ENCODE data around the gene UNC80. TPM values are rescaled to one million over a fixed set of nuclear protein-coding genes. Genes with fewer than 3 reads are reported as not detected.

Gene UNC80
- total and polyA plus RNA-seq, 2 of the 13 experiments (the other 11 are each of a cell fraction or from before 2014, with no cell fraction given) = not detected

DNA sequence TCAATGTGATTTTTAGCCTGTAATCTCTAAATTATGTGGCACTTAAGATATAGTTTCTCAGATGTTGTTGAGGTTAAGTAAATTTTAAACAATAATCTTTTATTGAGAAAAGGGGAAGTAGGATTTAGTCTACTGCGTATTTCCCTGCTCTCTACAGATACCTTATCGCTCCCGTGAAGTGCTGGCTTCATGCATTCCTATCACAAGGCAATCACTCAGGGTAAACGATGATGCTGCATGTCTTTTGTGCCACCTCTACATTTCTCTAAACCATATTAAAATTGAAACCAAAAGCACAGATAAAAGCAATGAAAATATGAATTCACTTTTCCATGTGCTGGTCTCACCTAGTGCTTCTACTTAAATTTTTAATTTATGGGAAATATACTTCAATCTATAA lies 216.4 kb downstream of the UNC80 start:
- intact Hi-C loops (cut with micrococcal nuclease; ENCODE audit: unreplicated experiment) = no loop called here
- in situ Hi-C loops (cut with HindIII; ENCODE audit: extremely low pct_ligation_motif_present, low pct_unique_long_range_greater_than_20kb) = no loop called here

More for the DNA sequence above, 216.4 kb downstream of the UNC80 start:
- Histone ChIP-seq H2AFZ (ENCODE audit: low read length) (no peak overlapping the region), H3K36me3 (replicated peaks in 1 of 2; ENCODE audit: control insufficient read depth in 1 of 2, insufficient read depth in 2 of 2, low read length in 2 of 2) (no peaks in the 10 kb centered on the region), H3K4me1 (ENCODE audit: insufficient read depth, low read length) (no peaks in the 10 kb centered on the region), H3K27ac (ENCODE audit: extremely low read length, insufficient read depth, low read length) (no peak overlapping the region), H3K79me2 (ENCODE audit: insufficient read depth, low read length) (no peaks in the 10 kb centered on the region), H3K4me3 (replicated peaks in 1 of 3; ENCODE audit: insufficient read depth in 1 of 3, low read depth in 2 of 3, low read length in 3 of 3) (no peak overlapping the region), H3K9me3 (ENCODE audit: low read length) (no peaks in the 10 kb centered on the region), H3K4me2 (ENCODE audit: low read depth, low read length) (no peak overlapping the region), H3K9ac (ENCODE audit: insufficient read depth, low read depth, low read length) (no peak overlapping the region), H4K20me1 (ENCODE audit: insufficient read depth, low read length) (no peaks in the 10 kb centered on the region), H3K27me3 (ENCODE audit: control insufficient read depth in 1 of 2, insufficient read depth in 2 of 2, low read length in 2 of 2) (peaks cover 0 to 5% of the 10 kb centered on the region in 2 experiments; a peak in 2 of 5 replicates)
- no peak for ATAC-seq
- POLR2A ChIA-PET = no interaction called here
- BruUV-seq (replicated peaks) = no TSS peak
- CTCF ChIA-PET (ENCODE audit: low intra/inter-chr PET ratio, low total read pairs) = no interaction called here
- FAIRE-seq = no peak
- 16% methylated on average over 4 of the region's 4 CpGs for WGBS (ENCODE audit: low lambda C conversion rate)
- TF ChIP-seq, protein P1, sequence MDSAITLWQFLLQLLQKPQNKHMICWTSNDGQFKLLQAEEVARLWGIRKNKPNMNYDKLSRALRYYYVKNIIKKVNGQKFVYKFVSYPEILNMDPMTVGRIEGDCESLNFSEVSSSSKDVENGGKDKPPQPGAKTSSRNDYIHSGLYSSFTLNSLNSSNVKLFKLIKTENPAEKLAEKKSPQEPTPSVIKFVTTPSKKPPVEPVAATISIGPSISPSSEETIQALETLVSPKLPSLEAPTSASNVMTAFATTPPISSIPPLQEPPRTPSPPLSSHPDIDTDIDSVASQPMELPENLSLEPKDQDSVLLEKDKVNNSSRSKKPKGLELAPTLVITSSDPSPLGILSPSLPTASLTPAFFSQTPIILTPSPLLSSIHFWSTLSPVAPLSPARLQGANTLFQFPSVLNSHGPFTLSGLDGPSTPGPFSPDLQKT (CRISPR knock-in tag; IDR thresholded peaks at IDR 0.05; ENCODE audit: borderline replicate concordance) = no peak
- TF ChIP-seq EZH2 (conservative IDR thresholded peaks at IDR 0.05; ENCODE audit: low read depth, low read length) = no peak
- no peak for TF ChIP-seq HMG20A (CRISPR knock-in tag; IDR thresholded peaks at IDR 0.05; ENCODE audit: borderline replicate concordance)
- no peak for TF ChIP-seq ZNF232 (CRISPR knock-in tag; IDR thresholded peaks at IDR 0.05; ENCODE audit: borderline replicate concordance)
- no peak for TF ChIP-seq MBNL3 (CRISPR knock-in tag; conservative IDR thresholded peaks at IDR 0.05)
- TF ChIP-seq, protein P2, sequence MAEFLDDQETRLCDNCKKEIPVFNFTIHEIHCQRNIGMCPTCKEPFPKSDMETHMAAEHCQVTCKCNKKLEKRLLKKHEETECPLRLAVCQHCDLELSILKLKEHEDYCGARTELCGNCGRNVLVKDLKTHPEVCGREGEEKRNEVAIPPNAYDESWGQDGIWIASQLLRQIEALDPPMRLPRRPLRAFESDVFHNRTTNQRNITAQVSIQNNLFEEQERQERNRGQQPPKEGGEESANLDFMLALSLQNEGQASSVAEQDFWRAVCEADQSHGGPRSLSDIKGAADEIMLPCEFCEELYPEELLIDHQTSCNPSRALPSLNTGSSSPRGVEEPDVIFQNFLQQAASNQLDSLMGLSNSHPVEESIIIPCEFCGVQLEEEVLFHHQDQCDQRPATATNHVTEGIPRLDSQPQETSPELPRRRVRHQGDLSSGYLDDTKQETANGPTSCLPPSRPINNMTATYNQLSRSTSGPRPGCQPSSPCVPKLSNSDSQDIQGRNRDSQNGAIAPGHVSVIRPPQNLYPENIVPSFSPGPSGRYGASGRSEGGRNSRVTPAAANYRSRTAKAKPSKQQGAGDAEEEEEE (CRISPR knock-in tag; IDR thresholded peaks at IDR 0.05; ENCODE audit: borderline replicate concordance) = no peak
- no peak for TF ChIP-seq ZNF20 (CRISPR knock-in tag; IDR thresholded peaks at IDR 0.05)
- no peak for TF ChIP-seq TEAD2 (CRISPR knock-in tag; IDR thresholded peaks at IDR 0.05)
- TF ChIP-seq CREB1 (IDR thresholded peaks at IDR 0.05) = no peak
- TF ChIP-seq CREB1 (CRISPR knock-in tag; IDR thresholded peaks at IDR 0.05) = no peak
- no peak for TF ChIP-seq ATF1 (CRISPR knock-in tag; IDR thresholded peaks at IDR 0.05)
- TF ChIP-seq, protein P3, sequence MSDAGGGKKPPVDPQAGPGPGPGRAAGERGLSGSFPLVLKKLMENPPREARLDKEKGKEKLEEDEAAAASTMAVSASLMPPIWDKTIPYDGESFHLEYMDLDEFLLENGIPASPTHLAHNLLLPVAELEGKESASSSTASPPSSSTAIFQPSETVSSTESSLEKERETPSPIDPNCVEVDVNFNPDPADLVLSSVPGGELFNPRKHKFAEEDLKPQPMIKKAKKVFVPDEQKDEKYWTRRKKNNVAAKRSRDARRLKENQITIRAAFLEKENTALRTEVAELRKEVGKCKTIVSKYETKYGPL (CRISPR knock-in tag; IDR thresholded peaks at IDR 0.05) = no peak
- no peak for TF ChIP-seq RXRA (CRISPR knock-in tag; IDR thresholded peaks at IDR 0.05)
- TF ChIP-seq SALL2 (CRISPR knock-in tag; IDR thresholded peaks at IDR 0.05) = no peak
- no peak for TF ChIP-seq XBP1 (CRISPR knock-in tag; IDR thresholded peaks at IDR 0.05)
- no peak for DNase-seq (ENCODE audit: low spot score)
